ENCODE measurements around the gene RAB3A. TPM values are rescaled to one million over a fixed set of nuclear protein-coding genes. Genes with fewer than 3 reads are reported as not detected.

Gene RAB3A
- total and polyA plus RNA-seq, 2 donors (not counting 3 experiments of a cell fraction or from before 2014, with no cell fraction given), result 0.88 to 0.90 TPM

- H3K9me3 ChIP-seq (replicated peaks; ENCODE audit: control insufficient read depth, insufficient read depth, low read length), result no peaks in the 10 kb centered on the region
- no peaks in the 10 kb centered on the region for H3K9me1 ChIP-seq (replicated peaks; ENCODE audit: control insufficient read depth, extremely low read depth, insufficient read depth, low read length)
- no peak for FAIRE-seq
- H3K4me1 ChIP-seq (ENCODE audit: control insufficient read depth, extremely low read depth, insufficient read depth, low read length), result peaks cover 9% of the 10 kb centered on the region
- TF ChIP-seq CTCF (IDR thresholded peaks at IDR 0.05; ENCODE audit: extremely low read depth in 1 of 2, insufficient read depth in 1 of 2, low read depth in 1 of 2, low read length in 2 of 2) (no peak), EZH2 (IDR thresholded peaks at IDR 0.05; ENCODE audit: borderline replicate concordance, low read depth, low read length, severe bottlenecking) (no peak), POLR2A (IDR thresholded peaks at IDR 0.05; ENCODE audit: low read depth, low read length) (no peak), MYC (IDR thresholded peaks at IDR 0.05; ENCODE audit: low read depth, low read length) (no peak), POLR2AphosphoS5 (IDR thresholded peaks at IDR 0.05; ENCODE audit: insufficient read depth, low read depth, low read length) (no peak), MAX (IDR thresholded peaks at IDR 0.05; ENCODE audit: insufficient read depth, insufficient read length) (no peak), JUN (IDR thresholded peaks at IDR 0.05; ENCODE audit: borderline replicate concordance, insufficient read depth, insufficient read length, low read depth) (no peak)
- no TSS peak for BruUV-seq (replicated peaks)
- H3K27ac ChIP-seq (ENCODE audit: insufficient read depth, low read depth, low read length), result no peak overlapping the region
- no peak overlapping the region for H3K4me3 ChIP-seq (replicated peaks in 1 of 3; ENCODE audit: insufficient read depth in 1 of 3, low read depth in 1 of 3, low read length in 3 of 3)
- H3K9ac ChIP-seq (replicated peaks; ENCODE audit: extremely low read depth, insufficient read depth, low read length), result no peak overlapping the region
- ChIA-PET CTCF (interaction anchor here (0.7 to 2.3 kb wide), 6 partner anchors 12 to 109 kb away, joined by 3 to 17 read pairs (median 4); no protein-coding TSS in a partner anchor), POLR2A (no interaction called here)
- DNase-seq (ENCODE audit: low read depth, low spot score), result no peak
- H3K36me3 ChIP-seq (ENCODE audit: control insufficient read depth in 2 of 2, extremely low read depth in 1 of 2, insufficient read depth in 2 of 2, low read length in 2 of 2), result no peaks in the 10 kb centered on the region
- no peak overlapping the region for H3K4me2 ChIP-seq (ENCODE audit: insufficient read depth, low read length)
- H3K27me3 ChIP-seq (ENCODE audit: control insufficient read depth in 2 of 2, insufficient read depth in 2 of 2, low read length in 2 of 2), result peaks cover 5% of the 10 kb centered on the region in 2 experiments
- dilution Hi-C loops (cut with MboI; ENCODE audit: extremely low pct_ligation_motif_present, low sequenced_read_pairs), result no loop called here
- no peaks in the 10 kb centered on the region for H4K20me1 ChIP-seq (replicated peaks; ENCODE audit: control insufficient read depth, extremely low read depth, insufficient read depth, low read length)
- no peak overlapping the region for H2AFZ ChIP-seq (ENCODE audit: low read depth, low read length)
- intact Hi-C loops (cut with micrococcal nuclease), result no loop called here
- H3K79me2 ChIP-seq (ENCODE audit: control insufficient read depth, insufficient read depth, low read length), result no peaks in the 10 kb centered on the region
Measured at GRCh38 chr19:18221815-18222725, 18.2 kb upstream of the RAB3A start.
